Stimulated activated CD8-positive, alpha-beta memory T cell treated with anti-CD3 and anti-CD28 coated beads, Interleukin-12 subunit alpha, Interleukin-12 subunit beta, amount 100 ng/mL, for 4 hours (primary cell): ENCODE results near the gene YWHAB.

Source experiments
- DNase-seq: peaks from one replicate; pipeline ENCODE4 v3.0.0-alpha.2; 2020; ENCODE audit warnings: low read depth

The YWHAB gene

GRCh38 chr20:44911264-44911921 lies 25.9 kb downstream of the YWHAB start:
- DNase-seq: no peak

DNA sequence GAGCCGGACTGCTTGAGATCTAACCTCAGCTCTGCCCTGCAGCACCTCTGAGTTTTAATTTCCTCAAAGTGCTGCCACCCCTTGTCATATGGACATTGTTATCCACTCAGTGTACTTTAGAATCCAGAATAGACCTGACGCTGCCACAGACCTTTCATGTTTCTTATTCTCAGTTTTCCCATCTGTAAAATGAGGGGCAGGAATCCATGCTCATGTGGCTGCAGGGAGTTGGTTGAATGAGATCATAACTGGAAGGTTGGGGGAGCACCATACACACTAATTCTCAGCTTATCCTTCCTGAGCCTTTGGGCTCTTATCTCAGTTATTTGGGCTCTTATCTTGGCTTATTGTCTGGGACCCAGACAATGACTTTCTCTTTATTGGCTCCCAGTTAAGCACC lies 26.7 kb downstream of the YWHAB start:
- DNase-seq: no peak

DNA sequence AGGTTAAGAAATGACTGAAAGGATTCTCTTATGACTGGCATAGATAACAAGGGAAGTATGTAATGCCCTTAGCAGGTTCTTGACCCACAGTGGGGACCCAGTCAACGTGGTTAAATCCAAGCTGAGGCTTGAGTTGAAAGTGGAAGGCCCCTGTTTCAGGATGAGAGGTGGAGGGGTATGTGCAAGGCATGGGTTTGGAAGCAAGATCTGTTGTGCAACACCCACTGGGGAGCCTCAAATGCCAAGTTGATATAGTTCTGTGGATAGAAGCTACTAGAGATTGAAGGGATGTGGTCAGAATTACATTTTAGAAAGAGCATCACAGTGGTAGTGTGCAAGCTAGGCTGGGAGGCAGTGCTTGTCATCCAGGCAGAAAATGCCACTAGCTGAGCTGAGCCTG lies 29.4 kb downstream of the YWHAB start:
- DNase-seq: no peak

- DNase-seq: no peak
Observed at GRCh38 chr20:44916586-44916985, 31.1 kb downstream of the YWHAB start.

GRCh38 chr20:44917399-44917798 lies 31.9 kb downstream of the YWHAB start:
- no peak for DNase-seq

GRCh38 chr20:44918342-44918741 lies 32.8 kb downstream of the YWHAB start:
- DNase-seq: no peak

DNA sequence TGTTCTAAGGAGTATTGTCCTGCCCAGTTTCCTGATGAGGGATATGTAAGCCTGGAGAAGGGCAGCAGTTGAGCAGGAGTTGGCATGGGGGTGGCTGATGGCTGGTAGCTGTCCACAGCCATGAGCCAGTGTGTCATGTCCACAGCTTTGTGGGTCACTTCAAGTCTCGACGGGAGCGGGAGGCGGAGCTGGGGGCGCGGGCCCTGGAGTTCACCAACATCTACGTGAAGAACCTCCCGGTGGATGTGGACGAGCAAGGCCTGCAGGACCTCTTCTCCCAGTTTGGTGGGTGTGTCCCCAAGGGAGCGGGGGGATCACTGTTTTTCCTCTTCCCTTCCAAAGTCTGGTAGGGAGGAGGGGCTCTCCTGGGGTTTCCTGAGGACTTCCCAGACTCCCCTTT lies 33.3 kb downstream of the YWHAB start:
- no peak for DNase-seq

DNA sequence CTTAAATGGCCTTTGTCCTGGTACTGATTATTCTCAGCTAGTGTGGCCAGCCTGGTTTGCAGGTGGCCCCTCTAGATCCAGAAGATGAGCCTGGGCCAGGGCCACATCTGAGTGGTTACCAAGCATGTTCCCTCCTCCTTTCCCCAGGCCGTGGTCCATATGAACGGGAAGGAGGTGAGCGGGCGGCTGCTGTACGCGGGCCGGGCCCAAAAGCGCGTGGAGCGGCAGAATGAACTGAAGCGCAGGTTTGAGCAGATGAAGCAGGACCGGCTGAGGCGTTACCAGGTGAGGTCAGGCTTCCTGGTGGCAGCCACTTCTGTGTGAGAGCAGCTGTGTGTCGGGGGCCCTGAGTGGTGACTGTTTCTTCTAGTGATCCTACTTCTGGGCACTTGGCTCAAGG lies 35.9 kb downstream of the YWHAB start:
- DNase-seq: no peak

DNA sequence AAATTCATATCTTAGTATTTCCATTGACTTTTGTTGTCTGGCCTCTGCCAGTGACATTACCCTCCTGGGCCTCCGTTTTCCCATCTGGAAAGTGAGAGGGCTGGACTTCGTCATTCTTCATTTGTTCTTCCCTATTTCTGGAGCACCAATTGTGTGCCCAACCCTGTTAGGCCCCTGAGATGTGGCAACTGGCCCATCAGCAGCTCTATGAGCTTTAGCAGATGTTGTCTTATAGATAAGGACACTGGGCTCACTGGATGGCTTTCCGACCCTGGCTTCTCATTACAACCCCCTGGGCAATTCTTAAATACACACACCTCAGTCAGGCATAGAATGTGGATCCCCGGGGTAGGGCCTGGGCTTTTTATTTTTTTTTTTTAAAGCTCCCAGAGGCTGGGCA lies 39.0 kb downstream of the YWHAB start:
- DNase-seq: no peak

- DNase-seq: no peak
Observed at GRCh38 chr20:44928595-44928994, 43.1 kb downstream of the YWHAB start.

DNA sequence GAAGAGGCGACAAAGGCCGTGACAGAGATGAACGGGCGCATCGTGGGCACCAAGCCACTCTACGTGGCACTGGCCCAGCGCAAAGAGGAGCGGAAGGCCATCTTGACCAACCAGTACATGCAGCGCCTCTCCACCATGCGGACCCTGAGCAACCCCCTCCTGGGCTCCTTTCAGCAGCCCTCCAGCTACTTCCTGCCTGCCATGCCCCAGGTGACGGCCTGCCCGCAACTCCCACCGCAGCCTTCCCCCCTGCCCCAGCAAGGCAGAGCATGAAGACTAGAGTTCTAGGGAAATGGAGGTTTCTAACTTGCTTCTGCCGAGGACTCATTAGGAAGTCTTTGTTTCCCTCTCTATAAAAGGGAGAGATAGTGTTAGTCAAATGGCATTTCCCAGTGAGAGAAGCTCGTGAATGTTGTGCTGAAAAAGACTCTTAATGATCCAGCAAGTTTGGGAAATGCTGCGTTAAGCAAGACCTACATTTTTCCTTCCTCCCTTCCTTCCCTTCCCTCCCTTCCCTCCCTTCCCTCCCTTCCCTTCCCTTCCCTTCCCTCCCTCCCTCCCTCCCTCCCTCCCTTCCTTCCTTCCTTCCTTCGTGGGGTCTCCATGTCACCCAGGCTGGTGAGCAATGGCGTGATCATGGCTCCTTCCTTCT lies 45.1 kb downstream of the YWHAB start:
- no peak for DNase-seq

DNA sequence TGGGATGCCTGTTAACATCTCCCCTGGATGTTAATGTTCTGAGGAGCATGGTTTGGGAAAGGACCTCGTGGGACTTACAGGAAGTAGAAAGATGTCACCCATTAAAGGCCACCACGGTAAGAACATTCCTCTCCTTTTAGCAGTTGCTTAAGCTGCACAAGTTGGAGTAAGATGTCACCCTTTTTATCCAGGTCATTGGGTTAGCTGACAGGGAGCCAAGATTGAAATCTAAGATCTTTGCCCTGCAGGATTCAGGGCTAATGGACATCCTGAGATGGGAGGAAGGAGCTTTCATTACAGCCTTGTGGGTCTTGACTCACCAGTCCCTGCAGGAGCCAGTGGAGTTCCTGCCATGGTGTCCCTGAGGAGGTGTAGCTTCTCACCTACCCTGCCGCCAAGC lies 46.4 kb downstream of the YWHAB start:
- DNase-seq: no peak

DNA sequence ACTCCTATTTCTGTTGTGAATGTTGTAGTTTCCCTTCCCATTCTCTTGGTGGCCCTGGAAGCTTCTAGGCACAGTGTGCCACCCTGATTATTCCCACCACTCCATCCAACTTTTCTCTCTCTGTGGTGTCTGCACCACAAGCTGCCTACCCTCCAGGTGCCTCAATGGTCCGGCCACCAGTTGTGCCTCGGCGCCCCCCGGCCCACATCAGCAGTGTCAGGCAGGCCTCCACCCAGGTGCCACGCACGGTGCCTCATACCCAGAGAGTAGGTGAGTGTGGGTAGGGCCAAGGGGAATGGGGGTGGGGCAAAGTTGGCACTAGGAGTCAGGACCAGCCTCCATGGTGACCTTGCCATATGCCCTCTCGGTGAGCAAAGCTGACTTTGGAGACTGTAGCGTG lies 47.4 kb downstream of the YWHAB start:
- no peak for DNase-seq

DNA sequence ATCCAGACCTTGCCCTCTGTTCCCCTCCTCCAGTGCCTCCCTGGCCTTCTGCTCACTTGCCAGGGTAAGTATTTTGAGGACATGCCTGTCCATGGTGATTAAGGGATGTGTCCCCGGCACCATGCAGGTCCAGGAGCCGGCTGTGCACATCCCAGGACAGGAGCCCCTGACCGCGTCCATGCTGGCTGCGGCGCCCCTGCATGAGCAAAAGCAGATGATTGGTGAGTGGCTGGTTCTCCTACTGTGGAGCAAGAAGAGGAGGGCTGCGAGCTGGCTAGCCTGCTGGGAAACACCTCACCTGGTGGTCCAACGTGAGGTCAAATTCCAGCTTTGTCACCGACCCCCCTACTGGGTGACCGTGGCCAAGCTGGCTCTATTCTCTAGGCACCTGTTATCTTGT lies 51.0 kb downstream of the YWHAB start:
- DNase-seq: no peak

- no peak for DNase-seq
Observed at GRCh38 chr20:44938637-44939036, 53.1 kb downstream of the YWHAB start.

DNA sequence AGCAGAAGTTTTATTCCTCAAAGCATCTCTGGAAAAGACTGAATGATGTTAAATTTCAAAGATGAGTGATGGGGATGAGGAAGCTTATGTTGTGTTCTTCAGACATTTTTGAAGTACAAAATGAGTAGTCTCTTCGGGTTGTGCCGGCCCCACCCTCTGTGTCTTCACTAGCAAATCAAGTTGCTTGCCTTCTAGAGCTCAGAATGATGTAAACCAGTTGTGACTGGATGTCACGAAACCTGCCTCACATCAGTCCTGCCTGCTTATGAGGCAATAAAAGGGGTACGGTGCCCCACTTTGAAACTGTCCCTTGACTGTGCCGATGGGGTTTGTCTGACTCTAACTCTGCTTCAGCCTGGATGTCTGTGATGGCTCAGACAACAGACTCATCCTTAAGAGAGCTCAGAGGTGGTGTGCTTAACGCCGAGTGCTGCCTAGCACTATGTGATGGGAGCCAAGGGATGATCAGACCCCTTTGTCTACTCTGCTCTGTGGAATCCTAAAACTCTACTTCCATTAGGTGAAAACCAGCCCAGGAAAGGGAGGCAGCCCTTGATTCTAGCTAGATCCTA lies 55.7 kb downstream of the YWHAB start:
- no peak for DNase-seq

DNA sequence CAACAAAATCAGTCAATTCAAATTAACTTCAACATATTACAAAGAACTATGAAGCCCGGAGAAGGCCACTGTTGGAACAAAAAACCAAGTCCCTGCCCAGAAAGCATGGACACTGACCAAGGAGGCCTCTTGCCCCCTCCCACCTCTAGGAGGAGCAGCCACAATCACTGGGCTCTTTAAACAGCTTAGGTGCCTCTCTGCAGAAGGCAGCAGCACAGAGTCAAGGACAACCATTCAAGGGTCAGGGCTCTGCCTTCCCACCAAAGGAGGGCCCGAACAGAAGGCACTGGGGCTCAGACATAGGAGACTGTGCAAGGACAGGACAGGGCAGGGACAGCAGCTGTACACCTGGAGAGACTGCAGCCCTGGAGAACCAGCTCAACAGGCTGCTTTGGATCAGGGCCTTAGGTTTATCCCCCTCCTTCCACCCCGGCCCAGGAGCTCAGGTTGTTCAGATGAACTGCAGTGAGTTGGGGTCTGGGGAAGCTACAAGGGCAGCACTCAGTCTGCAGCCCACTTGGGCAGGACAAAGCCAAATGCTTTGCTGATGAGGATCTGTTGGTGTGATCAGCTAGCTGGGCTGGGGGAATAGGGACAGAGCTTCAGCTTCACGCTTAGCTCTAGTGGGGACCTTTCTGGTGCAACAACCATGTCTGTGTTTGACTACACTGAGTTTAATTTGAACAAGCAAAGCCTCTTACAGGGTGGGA lies 56.9 kb downstream of the YWHAB start:
- no peak for DNase-seq

GRCh38 chr20:44943828-44944227 lies 58.3 kb downstream of the YWHAB start:
- no peak for DNase-seq

DNA sequence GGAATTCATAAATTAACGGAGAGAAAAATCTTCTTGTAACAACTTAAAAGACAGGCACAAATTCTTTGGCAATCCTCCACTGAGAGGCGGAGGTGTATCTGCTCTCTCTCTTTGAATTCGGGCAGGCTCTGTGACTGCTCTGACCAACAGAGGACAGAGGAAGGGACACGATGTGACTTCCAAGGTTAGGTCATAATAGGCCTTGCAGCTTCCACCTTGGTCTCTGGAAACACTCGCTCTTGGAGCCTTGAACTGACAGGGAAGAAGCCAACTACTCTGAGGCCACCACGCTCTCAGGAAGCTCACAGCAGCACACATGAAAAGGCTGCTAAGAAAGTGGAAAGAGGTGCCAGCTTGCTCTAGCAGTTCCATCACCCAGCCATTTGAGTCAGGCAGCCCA lies 59.8 kb downstream of the YWHAB start:
- DNase-seq: no peak

- DNase-seq: no peak
Observed at GRCh38 chr20:44946271-44946852, 60.9 kb downstream of the YWHAB start.

DNA sequence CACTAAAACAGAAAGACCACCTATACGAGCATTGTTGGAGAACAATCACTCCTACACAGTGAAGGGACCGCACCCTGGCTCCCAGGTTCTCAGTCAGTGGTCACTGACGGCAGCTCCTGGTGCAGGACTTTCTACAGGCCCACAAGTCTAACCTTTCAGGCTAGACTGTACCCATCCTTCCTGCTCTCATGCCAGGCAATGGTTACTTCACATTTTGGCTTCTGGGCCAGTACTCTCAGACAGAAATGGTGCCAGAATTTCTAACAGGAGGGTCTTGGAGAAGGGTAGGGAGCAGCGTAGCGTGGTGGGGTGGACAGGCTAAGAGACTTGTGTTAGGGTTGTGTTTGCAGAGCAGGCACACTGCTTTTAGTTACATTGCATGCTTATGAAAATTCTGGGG lies 62.6 kb downstream of the YWHAB start:
- no peak for DNase-seq

DNA sequence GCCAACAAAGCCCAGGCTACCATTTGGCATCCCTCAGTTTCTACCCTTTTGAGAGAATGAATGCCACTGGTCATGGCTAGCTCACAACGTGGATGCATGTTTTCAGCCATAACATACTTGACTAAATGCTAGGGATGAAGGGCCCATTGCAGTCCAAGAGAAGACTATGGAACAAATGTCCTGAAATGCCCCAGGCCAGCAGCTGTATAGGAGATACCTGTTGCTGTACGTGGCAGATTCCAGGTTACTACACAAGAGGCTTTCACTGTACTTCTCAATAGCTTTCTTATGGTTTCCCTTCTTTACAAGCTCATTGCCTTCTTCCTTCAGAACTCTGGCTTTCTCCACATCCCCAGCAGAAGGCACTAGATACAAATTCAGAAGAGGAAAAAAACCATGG lies 63.0 kb downstream of the YWHAB start:
- no peak for DNase-seq

DNA sequence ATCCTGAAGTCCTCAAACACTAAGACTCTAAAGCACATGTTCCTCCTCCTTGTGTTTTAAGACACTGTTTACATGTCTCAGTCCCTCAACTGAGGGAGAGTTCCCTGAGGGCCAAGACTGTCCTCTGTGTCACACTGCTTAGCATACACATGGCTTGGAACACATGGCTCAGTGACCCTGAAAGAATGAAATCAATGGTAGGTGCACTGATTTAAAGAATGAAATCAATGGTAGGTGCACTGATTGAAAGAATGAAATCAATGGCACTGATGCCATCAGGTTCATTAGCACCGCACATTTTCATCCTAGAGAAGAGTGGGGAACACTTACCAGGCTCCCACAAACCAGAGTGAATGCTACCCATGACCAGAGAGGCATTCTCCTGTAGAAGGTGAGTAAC lies 64.9 kb downstream of the YWHAB start:
- DNase-seq: no peak
